Gastroesophageal sphincter (tissue), 3 donors: ENCODE measurements around the gene MTUS2.

Experiments
- CTCF ChIP-seq, 4 experiments: fragments of 200-600 bp in 2 of 4; fragments of 450-650 bp in 2 of 4; sonication (generic) in 1 of 4; IDR thresholded peaks; one replicate each; pipeline ENCODE4 v1.5.1; 2017 to 2019; ENCODE audit warnings: antibody characterized with exemption in 4 of 4, mild to moderate bottlenecking in 2 of 4, moderate library complexity in 2 of 4
- EP300 ChIP-seq: sonication (generic); formaldehyde crosslinking; IDR thresholded peaks from one replicate; pipeline ENCODE4 v1.6.1; 2017; ENCODE audit warnings: antibody characterized with exemption, mild to moderate bottlenecking
- POLR2A ChIP-seq, 2 donors: fragments of 450-650 bp; IDR thresholded peaks; one replicate each; pipeline ENCODE4 v1.6.1; 2017; ENCODE audit warnings: antibody characterized with exemption in 2 of 2, mild to moderate bottlenecking in 2 of 2, moderate library complexity in 1 of 2
- POLR2AphosphoS5 ChIP-seq: sonication (generic); formaldehyde crosslinking; IDR thresholded peaks from one replicate; pipeline ENCODE4 v1.6.1; 2017; ENCODE audit warnings: antibody characterized with exemption

- peak; percentile 79 to 88 (median 84) for TF ChIP-seq CTCF (IDR thresholded peaks at IDR 0.05)
- no peak for TF ChIP-seq POLR2AphosphoS5
- no peak for TF ChIP-seq POLR2A (IDR thresholded peaks at IDR 0.05)
- no peak for TF ChIP-seq EP300
These were observed 542.9 kb downstream of the MTUS2 start for GRCh38 chr13:29362849-29363604.
